Activated CD8-positive, alpha-beta T cell treated with anti-CD3 and anti-CD28 coated beads for 36 hours (primary cell): ENCODE results near the gene PARS2. TPM values are rescaled to one million over a fixed set of nuclear protein-coding genes. Genes with fewer than 3 reads are reported as not detected.

Source experiments
- ATAC-seq: fragments of 200-7000 bp; cut with Tn5 transposase; one replicate; pipeline ENCODE4 v1.10.0; 2021; ENCODE audit warnings: mild to moderate bottlenecking, moderate library complexity
- CTCF ChIA-PET: fragments of 350-600 bp; sonication (Branson Sonifier 250); formaldehyde crosslinking; loops from one replicate; lab custom pipeline; 2021; ENCODE audit warnings: antibody characterized with exemption; lab: Charles Lee
- POLR2A ChIA-PET: fragments of 350-600 bp; sonication (Branson Sonifier 250); formaldehyde crosslinking; loops from one replicate; lab custom pipeline; 2021; ENCODE audit warnings: antibody characterized with exemption; lab: Charles Lee
- DNase-seq: peaks from one replicate; pipeline ENCODE4 v3.0.0-alpha.2; 2020
- H3K27ac Mint-ChIP-seq: one replicate; pipeline ENCODE4 v1.8.0; 2021; ENCODE audit warnings: mild to moderate bottlenecking, mixed read lengths
- H3K27me3 Mint-ChIP-seq: one replicate; pipeline ENCODE4 v1.8.0; 2021; ENCODE audit warnings: mixed read lengths
- H3K36me3 Mint-ChIP-seq: one replicate; pipeline ENCODE4 v1.8.0; 2021; ENCODE audit warnings: low read depth, mixed read lengths
- H3K4me1 Mint-ChIP-seq: one replicate; pipeline ENCODE4 v1.8.0; 2021; ENCODE audit warnings: low read depth, mixed read lengths
- H3K4me3 Mint-ChIP-seq: one replicate; pipeline ENCODE4 v1.8.0; 2021; ENCODE audit warnings: mild to moderate bottlenecking, moderate library complexity, mixed read lengths
- H3K9me3 Mint-ChIP-seq: one replicate; pipeline ENCODE4 v1.8.0; 2021; ENCODE audit warnings: mixed read lengths
- intact Hi-C: fragments of 100-400 bp; cut with micrococcal nuclease; formaldehyde crosslinking; loops from one replicate; pipeline ENCODE4 v1.10.0; 2022
- total RNA-seq, 2 experiments: library from RNA; stranded (reverse); gene quantifications; one replicate each; pipeline ENCODE4 v1.2.3, GENCODE V29; 2021
- TF ChIP-seq, protein P1 (sequence below): fragments of 200-600 bp; IDR thresholded peaks from one replicate; pipeline ENCODE4 v1.8.0; 2022; ENCODE audit warnings: antibody characterized with exemption, mild to moderate bottlenecking

Gene PARS2
- total RNA-seq, 2 experiments from 2014 or later, result 6.0 to 6.7 TPM

DNA sequence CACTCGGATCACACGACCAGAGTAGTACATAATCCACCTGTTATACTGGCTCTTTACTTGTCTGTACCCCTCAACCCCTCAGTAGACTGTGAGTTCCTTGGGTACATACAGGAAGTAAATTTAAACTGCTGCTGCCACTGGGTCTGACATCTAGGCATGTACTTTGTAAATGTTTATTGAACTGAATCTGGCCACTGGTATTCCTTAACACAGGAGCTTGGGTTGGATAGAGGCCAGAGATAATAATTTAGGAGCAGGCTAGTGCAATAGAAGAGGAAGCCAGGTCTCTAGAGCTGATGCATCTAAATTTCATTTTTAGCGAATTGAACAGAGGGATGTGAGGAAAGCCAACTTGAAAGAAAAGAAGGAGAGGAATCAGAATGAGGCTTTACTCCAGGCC is 36.3 kb downstream of the PARS2 start:
- ATAC-seq (no peak), DNase-seq (no peak)
- intact Hi-C loops, result no loop called here
- Mint-ChIP-seq H3K36me3 (peaks cover 54% of the 10 kb centered on the region), H3K4me1 (no peaks in the 10 kb centered on the region), H3K4me3 (no peak overlapping the region), H3K27me3 (no peaks in the 10 kb centered on the region), H3K27ac (no peak overlapping the region), H3K9me3 (no peaks in the 10 kb centered on the region)
- TF ChIP-seq, protein P1, sequence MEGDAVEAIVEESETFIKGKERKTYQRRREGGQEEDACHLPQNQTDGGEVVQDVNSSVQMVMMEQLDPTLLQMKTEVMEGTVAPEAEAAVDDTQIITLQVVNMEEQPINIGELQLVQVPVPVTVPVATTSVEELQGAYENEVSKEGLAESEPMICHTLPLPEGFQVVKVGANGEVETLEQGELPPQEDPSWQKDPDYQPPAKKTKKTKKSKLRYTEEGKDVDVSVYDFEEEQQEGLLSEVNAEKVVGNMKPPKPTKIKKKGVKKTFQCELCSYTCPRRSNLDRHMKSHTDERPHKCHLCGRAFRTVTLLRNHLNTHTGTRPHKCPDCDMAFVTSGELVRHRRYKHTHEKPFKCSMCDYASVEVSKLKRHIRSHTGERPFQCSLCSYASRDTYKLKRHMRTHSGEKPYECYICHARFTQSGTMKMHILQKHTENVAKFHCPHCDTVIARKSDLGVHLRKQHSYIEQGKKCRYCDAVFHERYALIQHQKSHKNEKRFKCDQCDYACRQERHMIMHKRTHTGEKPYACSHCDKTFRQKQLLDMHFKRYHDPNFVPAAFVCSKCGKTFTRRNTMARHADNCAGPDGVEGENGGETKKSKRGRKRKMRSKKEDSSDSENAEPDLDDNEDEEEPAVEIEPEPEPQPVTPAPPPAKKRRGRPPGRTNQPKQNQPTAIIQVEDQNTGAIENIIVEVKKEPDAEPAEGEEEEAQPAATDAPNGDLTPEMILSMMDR, result no peak
- ChIA-PET CTCF (no interaction called here), POLR2A (interaction anchor here (1.8 kb wide), 1 partner anchor 12 kb away, joined by 8 read pairs; the partner anchor contains the start of gene TTC4)

GRCh38 chr1:54724771-54725170 is 39.6 kb downstream of the PARS2 start:
- TF ChIP-seq, protein P1, result no peak
- Mint-ChIP-seq H3K9me3 (no peaks in the 10 kb centered on the region), H3K27ac (no peak overlapping the region), H3K36me3 (peaks cover 63% of the 10 kb centered on the region), H3K4me3 (no peak overlapping the region), H3K4me1 (peaks cover 1% of the 10 kb centered on the region), H3K27me3 (no peaks in the 10 kb centered on the region)
- ChIA-PET CTCF (interaction anchor here (1.1 kb wide), 1 partner anchor 43 kb away, joined by 3 read pairs; no protein-coding TSS in a partner anchor), POLR2A (interaction anchor here (0.7 to 1.6 kb wide), 3 partner anchors 8 to 161 kb away, joined by 4 to 5 read pairs (median 5); partner anchors contain the start of gene TTC4)
- intact Hi-C loops, result no loop called here
- ATAC-seq, result no peak
- DNase-seq, result no peak

DNA sequence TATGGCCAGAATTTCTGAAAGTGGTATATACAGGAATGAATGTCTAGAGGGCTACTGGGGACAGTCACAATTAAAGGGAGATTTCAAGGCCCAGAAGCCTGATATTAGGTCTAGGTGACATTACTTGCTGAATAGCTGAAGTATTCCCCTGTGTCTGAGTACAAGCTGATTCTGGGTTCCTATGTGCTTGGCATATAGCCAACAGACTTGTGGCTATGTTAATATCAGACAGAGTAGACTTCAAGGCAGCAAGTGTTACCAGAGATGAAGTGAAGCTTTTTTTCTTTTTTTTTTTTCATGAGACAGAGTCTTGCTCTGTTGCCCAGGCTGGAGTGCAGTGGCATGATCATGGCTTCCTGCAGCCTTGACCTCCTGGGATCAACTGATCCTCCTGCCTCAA is 40.3 kb downstream of the PARS2 start:
- Mint-ChIP-seq H3K27ac (no peak overlapping the region), H3K36me3 (peaks cover 65% of the 10 kb centered on the region), H3K27me3 (no peaks in the 10 kb centered on the region), H3K4me3 (no peak overlapping the region), H3K9me3 (no peaks in the 10 kb centered on the region), H3K4me1 (peaks cover 6% of the 10 kb centered on the region)
- DNase-seq, result no peak
- TF ChIP-seq, protein P1, result no peak
- intact Hi-C loops, result no loop called here
- no peak for ATAC-seq
- POLR2A ChIA-PET, result interaction anchor here (0.7 to 0.8 kb wide), 2 partner anchors 40 to 75 kb away, joined by 3 to 4 read pairs; no protein-coding TSS in a partner anchor
- CTCF ChIA-PET, result no interaction called here

- Mint-ChIP-seq H3K4me3 (no peak overlapping the region), H3K36me3 (peaks cover 65% of the 10 kb centered on the region), H3K27me3 (no peaks in the 10 kb centered on the region), H3K4me1 (peaks cover 21% of the 10 kb centered on the region), H3K27ac (no peak overlapping the region), H3K9me3 (no peaks in the 10 kb centered on the region)
- DNase-seq (no peak), ATAC-seq (no peak)
- intact Hi-C loops, result no loop called here
- ChIA-PET CTCF (interaction anchor here (0.9 to 1.6 kb wide), 2 partner anchors 80 to 88 kb away, joined by 3 to 4 read pairs; no protein-coding TSS in a partner anchor), POLR2A (interaction anchor here (1.1 kb wide), 1 partner anchor 9 kb away, joined by 6 read pairs; no protein-coding TSS in a partner anchor)
- TF ChIP-seq, protein P1, result no peak
Measured at GRCh38 chr1:54721719-54722118, 42.6 kb downstream of the PARS2 start.

GRCh38 chr1:54716299-54717047 is 47.9 kb downstream of the PARS2 start:
- H3K4me3 Mint-ChIP-seq, result peak overlapping the region; percentile 93
- ChIA-PET POLR2A (interaction anchor here (0.9 to 2.6 kb wide), 10 partner anchors 9 to 91 kb away, joined by 3 to 18 read pairs (median 4); partner anchors contain the start of genes PARS2 and TTC22), CTCF (interaction anchor here (1.1 to 2.1 kb wide), 5 partner anchors 10 to 93 kb away, joined by 3 to 10 read pairs (median 4); partner anchors contain the start of gene TTC22)
- ATAC-seq (peak; percentile 19), DNase-seq (no peak)
- intact Hi-C loops, result loop anchor here (2.0 kb wide), 1 partner anchor 88 kb away; no protein-coding TSS in a partner anchor
- H3K36me3 Mint-ChIP-seq, result peaks cover 30% of the 10 kb centered on the region
- no peaks in the 10 kb centered on the region for H3K9me3 Mint-ChIP-seq
- TF ChIP-seq, protein P1, result no peak
- H3K27me3 Mint-ChIP-seq, result no peaks in the 10 kb centered on the region
- H3K4me1 Mint-ChIP-seq, result peaks cover 33% of the 10 kb centered on the region
- peak overlapping the region; percentile 93 for H3K27ac Mint-ChIP-seq
